GM19023 (cell line): Measurements from ENCODE around the gene ZC3H14.

Source experiments
- ATAC-seq: cut with Tn5 transposase; IDR thresholded peaks from one replicate; pipeline ENCODE4 v1.9.1; 2021; ENCODE audit warnings: mild to moderate bottlenecking, moderate library complexity; ENCODE audit not compliant: unreplicated experiment

Gene ZC3H14

DNA sequence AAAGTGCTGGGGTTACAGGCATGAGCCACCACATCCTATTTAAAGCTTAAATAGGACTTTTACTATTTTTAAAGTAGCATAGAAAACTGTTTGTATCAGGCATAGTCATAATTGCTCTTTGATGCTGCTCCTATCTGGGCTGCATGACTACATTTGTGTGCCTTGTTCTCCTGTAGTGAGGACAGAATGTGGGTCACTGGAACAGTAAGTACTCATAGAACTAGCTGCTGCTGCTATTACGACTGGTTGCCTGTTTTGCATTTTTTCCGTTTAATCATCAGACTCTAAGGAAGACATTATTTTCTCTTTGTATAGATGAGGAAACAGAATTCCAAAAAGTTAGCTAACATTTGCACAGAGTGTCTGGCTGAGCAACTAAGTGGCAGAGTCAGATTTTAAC lies 42.8 kb downstream of the ZC3H14 start:
- no peak for ATAC-seq

DNA sequence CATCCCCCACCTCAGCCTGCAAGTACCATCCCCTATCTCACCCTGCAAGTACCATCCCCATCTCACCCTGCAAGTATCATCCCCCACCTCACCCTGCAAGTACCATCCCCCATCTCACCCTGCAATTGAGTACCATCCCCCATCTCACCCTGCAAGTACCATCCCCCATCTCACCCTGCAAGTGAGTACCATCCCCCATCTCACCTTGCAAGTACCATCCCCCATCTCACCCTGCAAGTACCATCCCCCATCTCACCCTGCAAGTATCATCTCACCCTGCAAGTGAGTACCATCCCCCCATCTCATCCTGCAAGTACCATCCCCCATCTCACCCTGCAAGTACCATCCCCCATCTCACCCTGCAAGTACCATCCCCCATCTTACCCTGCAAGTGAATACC lies 45.0 kb downstream of the ZC3H14 start:
- no peak for ATAC-seq

DNA sequence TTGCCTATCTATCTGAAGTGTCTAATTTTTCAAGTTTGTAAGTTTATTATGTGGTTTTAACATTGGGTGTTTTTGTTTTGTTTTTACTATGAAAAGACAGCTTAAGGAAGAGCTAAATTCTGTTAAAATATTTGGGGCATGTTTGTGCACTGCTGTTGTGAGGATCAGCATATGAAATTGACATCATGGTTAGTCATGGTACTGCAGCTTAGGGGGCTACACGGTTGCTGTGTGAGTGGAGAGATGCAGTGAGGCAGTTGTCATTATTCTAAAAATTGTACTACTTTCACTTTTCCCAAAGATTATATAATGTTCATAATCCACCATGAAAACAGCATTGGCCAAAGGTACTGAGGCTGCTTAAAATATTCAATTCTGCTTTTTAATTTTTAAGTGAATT lies 49.0 kb downstream of the ZC3H14 start:
- no peak for ATAC-seq

DNA sequence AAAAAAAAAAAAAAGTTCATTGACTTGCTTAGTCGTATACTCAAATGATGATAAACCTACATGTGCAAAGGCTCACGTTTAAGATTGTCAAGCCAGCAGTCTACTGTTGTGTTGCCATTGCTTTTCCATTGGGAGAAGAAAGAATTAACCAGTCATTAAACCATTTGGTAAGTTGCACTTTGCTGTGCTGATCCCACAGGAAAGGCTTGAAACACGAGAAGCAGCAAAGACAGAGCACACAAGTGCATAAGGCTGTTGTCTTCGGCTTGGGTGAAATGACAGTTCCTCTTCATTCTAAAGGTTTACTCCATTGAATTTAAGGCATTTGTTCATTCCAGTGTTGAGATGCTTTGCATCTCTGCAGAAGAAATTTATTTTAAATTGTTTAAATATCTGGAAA lies 50.1 kb downstream of the ZC3H14 start:
- ATAC-seq, result no peak

DNA sequence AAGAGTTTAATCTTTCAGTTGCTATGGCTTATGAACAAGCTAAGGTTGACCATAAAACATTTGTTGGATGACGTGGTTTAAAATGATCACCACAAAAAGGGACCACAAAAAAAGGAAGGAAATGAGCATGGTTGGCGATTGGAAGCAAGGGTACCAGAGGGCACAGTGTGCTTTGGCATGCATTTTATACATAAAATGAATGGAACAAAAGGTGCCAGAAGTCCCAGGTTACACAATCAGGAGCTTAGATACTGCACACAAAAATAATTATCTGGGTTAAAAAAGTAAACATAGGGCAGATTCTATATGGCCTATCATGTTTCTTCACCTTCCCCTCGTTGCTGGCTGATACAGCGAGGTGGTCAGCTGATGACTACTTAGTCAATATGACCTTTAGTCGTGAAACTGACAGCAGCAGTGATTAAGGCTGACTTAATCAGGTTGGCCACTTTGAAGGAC lies 50.7 kb downstream of the ZC3H14 start:
- no peak for ATAC-seq

GRCh38 chr14:88614218-88614907 lies 51.5 kb downstream of the ZC3H14 start:
- ATAC-seq, result no peak

DNA sequence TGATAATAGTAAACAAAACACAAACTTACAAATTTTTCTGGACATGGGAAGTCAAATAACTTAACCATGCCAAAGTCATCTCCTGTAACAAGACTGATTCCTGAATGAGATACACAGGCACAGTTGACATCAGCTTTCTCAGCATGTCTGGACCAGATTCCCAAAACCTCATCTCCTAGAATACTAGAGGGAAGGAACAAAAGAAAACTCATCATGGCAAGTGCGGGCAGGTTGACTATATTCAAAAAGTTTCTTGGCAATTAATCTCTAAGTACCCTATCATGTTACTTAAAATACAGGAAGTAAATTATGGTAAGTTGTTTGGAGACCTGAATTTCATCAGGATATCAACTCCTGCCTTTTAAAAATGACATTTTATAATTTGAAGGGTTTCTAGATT lies 53.9 kb downstream of the ZC3H14 start:
- ATAC-seq, result no peak

DNA sequence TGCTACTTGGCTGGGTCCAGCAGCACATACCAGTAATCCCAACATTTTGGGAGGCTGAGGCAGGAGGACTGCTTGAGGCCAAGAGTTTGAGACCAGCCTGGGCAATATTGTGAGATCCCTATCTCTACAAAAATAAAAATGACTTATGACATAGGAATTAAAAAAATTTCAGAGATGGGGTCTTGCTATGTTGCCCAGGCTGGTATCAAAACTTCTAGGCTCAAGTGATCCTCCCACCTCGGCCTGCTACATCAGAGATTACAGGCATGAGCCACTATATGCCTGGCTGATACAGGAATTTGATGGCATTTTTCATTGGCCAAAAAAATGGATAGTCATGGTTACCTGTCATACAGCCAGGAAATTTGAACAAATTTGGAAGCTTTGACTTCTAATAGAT lies 54.6 kb downstream of the ZC3H14 start:
- no peak for ATAC-seq

GRCh38 chr14:88618476-88618875 lies 55.6 kb downstream of the ZC3H14 start:
- ATAC-seq, result no peak

DNA sequence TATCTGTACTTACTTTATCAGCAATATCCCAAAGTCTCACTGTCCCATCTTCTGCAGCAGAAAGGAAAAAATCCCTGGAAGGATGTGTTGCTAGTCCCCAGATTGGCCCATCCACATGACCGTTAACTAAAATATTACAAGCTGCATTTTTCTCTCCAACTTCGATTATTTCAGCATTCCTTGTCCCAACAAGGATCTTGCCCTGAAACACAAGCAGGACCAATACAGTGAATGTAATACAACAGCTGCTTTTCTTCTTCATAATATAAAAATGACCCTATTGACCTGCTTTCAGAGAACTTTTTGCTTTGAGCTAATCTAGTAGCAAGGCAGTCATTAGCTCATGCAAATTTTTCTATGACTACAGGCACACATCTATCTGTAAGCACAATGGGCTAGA lies 58.3 kb downstream of the ZC3H14 start:
- no peak for ATAC-seq

DNA sequence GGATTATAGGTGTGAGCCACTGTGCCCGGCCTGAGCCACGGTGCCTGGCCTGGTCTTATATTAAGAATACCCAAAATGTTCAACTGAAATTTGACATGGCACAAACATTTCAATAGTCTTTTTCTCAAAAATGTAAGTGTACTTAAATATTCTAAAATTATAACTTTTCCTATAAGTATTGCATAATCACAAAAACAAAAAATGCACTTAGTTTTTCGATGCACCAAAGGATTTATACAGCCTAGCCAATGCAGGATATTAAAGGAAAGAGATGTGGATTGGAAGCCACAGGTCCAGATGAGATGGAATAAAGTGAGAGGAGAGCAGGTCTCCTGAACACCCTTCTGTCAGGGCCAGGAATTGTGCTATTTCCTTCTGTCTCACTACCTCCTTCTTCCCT lies 62.8 kb downstream of the ZC3H14 start:
- ATAC-seq, result no peak

GRCh38 chr14:88628033-88628432 lies 65.2 kb downstream of the ZC3H14 start:
- no peak for ATAC-seq

DNA sequence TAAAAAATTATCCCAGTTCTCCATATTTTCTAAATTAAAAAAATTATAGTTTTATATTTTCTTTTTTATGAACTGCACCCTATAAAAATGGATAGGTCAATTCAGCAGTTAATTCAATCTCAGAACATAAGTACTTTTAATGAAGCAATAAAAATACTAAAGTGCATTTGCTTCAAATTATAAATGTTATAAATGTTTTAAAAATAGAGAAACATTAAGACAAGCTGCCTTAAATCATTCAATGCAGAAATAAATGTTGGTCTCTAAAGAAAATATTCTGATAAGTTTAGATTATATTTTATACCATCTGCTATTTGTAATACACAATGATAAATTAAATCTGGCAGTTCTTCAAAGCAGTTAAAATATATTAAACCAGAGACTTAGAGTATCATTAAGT lies 65.6 kb downstream of the ZC3H14 start:
- ATAC-seq, result no peak

- no peak for ATAC-seq
Observed at GRCh38 chr14:88630565-88630964, 67.7 kb downstream of the ZC3H14 start.

GRCh38 chr14:88631091-88631490 lies 68.3 kb downstream of the ZC3H14 start:
- ATAC-seq, result no peak

- no peak for ATAC-seq
Observed at GRCh38 chr14:88632512-88632911, 69.7 kb downstream of the ZC3H14 start.

DNA sequence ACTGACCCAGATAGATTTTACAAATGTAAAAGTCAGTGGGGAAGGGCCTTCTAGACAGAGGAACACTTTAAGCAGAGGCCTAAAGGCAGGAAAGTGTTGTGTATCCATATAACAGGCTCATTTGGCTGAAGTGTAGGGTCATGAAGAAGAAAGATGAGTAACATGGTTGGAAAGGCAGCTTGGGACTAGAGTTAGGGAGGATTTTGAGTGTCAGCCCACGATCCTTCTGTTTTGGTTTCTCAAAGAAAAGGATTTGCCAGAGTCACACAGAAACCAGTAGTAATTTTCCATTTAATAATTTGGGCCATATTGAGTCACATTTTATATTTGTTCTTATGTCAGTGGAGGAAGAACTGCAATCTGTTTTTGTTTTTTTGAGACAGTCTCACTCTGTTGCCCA lies 76.4 kb downstream of the ZC3H14 start:
- no peak for ATAC-seq

- ATAC-seq, result no peak
Observed at GRCh38 chr14:88660056-88660455, 97.2 kb downstream of the ZC3H14 start.

- ATAC-seq, result peak; percentile 79
Observed at GRCh38 chr14:88667555-88668273, 104.9 kb downstream of the ZC3H14 start.

GRCh38 chr14:88668448-88669116 lies 105.7 kb downstream of the ZC3H14 start:
- peak; percentile 44 for ATAC-seq

GRCh38 chr14:88669346-88669745 lies 106.5 kb downstream of the ZC3H14 start:
- ATAC-seq, result no peak
